Body of pancreas (tissue), 4 donors: ENCODE data around the gene TMEM91.

Experiments used
- CTCF ChIP-seq, 7 experiments: fragments of 450-650 bp in 4 of 7; fragments of 200-600 bp in 3 of 7; sonication (generic) in 3 of 7; IDR thresholded peaks; one replicate each; pipeline ENCODE4 v1.5.1; 2016 to 2019; ENCODE audit warnings: antibody characterized with exemption in 7 of 7
- POLR2A ChIP-seq, 3 donors: fragments of 450-650 bp; IDR thresholded peaks; one replicate each; pipeline ENCODE4 v1.6.1; 2016; ENCODE audit warnings: antibody characterized with exemption in 3 of 3, mild to moderate bottlenecking in 2 of 3

- TF ChIP-seq POLR2A (IDR thresholded peaks at IDR 0.05), result no peak
- TF ChIP-seq CTCF (IDR thresholded peaks at IDR 0.05), result no peak
Observed at GRCh38 chr19:41377977-41378709, 1.8 kb downstream of the TMEM91 start.
